NCI-H748 (cell line): ENCODE data around the gene GRPEL1.

Experiments
- DNase-seq: peaks from one replicate; lab custom pipeline; 2025; ENCODE audit not compliant: unreplicated experiment; lab: John Stamatoyannopoulos, UW

The GRPEL1 gene

DNA sequence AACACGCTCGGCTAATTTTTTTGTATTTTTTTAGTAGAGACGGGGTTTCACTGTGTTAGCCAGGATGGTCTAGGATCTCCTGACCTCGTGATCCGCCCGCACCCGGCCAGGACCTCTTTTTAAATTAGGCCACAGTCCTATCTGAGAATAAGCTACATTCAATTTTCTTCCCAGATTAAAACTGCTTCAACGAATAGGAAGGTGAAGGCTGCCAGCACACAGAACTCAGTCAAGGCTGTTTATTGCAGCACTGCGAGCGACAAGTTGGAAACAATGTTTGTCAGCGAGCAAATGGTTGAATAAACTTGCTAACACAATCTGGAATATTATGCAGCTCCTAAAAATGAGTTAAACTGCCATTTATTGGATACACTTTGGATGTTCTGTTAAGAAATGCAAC lies 1.9 kb downstream of the GRPEL1 start:
- DNase-seq: no peak

GRCh38 chr4:7063362-7063761 lies 4.5 kb downstream of the GRPEL1 start:
- no peak for DNase-seq

- no peak for DNase-seq
These were observed 5.0 kb downstream of the GRPEL1 start for GRCh38 chr4:7062816-7063215.

DNA sequence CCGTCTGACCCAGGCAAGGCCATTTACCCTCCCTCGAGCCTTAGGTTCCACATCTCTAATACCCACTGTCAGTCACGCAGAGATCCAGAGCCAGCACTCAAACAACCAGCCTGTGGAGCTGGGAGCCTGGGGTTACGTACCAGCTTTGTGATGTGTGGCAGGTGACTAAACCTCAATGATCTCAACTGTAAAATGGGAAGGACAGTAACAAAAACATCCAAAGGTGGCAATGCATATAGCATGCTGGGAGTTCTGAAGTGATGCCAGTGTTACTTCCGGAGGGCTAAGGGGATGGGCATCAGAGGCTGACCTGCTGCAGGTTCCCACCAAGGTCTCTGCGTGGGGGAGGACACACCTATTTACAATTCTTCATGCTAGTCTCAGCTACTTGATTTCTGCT lies 6.0 kb downstream of the GRPEL1 start:
- DNase-seq: no peak

- DNase-seq: no peak
These were observed 7.3 kb downstream of the GRPEL1 start for GRCh38 chr4:7060346-7061150.

GRCh38 chr4:7059662-7060061 lies 8.2 kb downstream of the GRPEL1 start:
- no peak for DNase-seq

GRCh38 chr4:7058792-7059191 lies 9.1 kb downstream of the GRPEL1 start:
- no peak for DNase-seq

- no peak for DNase-seq
These were observed 11.9 kb downstream of the GRPEL1 start for GRCh38 chr4:7055990-7056325.

DNA sequence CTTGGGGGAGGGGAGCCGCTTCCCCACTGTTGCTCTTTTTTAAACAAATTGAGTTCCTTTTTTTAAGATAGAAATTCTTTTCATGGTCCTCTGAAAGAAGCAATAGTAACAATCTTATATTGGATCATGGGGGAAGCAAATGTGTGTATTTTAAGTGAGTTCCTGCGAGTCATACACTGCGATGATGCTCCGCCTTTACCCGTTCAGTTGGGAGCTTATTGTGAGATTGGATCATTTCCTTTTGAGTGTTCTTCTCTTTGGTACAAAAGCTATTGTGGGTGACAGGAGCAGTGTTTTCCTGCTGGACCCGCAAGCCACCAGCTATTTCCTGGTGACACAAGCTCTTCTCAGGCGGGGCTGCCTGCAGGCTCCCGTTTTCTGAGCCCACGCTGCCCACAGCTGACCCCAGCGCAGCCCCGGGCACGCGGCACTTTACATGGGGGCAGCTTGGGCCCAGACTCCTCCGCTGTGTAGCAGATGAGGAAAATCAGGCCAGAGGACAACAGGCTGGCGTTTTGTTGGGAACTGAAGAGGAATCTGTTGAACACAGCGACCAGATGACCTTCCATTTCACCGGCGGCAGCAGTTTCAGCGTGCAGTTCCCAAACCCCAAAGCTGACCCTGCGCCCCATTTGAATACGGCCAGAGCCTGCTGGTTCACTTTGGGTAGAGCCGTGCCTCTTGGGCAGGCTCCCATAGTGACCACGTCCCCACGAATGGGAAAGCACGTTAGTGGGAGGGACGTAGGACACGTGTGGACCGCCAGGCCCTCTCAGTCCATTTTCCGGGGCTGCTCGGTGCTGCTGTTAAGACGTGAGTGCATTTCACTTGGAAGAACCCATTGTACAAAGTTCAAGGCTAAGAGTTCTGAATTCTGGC lies 12.5 kb downstream of the GRPEL1 start:
- DNase-seq: no peak

DNA sequence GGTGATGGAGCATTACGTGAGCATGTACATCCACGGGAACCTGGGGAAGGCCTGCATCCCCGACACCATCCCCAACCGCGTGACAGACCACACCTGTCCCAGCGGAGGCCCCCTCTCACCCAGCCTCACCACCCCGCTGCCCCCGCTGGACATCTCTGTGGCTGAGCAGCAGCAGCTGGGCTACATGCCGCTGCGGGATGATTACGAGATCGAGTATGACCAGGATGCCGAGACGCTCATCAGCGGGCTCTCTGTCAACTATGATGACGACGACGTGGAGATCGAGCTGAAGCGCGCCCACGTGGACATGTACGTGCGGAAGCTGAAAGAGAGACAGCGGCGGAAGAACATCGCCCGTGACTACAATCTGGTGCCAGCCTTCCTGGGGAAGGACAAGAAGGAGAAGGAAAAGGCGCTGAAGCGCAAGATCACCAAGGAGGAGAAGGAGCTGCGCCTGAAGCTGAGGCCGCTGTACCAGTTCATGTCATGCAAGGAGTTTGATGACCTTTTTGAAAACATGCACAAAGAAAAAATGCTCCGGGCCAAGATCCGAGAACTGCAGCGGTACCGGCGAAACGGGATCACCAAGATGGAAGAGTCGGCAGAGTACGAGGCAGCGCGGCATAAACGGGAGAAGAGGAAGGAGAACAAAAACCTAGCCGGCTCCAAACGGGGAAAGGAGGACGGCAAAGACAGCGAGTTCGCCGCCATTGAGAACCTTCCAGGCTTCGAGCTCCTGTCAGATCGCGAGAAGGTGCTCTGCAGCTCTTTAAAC lies 13.6 kb downstream of the GRPEL1 start:
- DNase-seq: no peak

DNA sequence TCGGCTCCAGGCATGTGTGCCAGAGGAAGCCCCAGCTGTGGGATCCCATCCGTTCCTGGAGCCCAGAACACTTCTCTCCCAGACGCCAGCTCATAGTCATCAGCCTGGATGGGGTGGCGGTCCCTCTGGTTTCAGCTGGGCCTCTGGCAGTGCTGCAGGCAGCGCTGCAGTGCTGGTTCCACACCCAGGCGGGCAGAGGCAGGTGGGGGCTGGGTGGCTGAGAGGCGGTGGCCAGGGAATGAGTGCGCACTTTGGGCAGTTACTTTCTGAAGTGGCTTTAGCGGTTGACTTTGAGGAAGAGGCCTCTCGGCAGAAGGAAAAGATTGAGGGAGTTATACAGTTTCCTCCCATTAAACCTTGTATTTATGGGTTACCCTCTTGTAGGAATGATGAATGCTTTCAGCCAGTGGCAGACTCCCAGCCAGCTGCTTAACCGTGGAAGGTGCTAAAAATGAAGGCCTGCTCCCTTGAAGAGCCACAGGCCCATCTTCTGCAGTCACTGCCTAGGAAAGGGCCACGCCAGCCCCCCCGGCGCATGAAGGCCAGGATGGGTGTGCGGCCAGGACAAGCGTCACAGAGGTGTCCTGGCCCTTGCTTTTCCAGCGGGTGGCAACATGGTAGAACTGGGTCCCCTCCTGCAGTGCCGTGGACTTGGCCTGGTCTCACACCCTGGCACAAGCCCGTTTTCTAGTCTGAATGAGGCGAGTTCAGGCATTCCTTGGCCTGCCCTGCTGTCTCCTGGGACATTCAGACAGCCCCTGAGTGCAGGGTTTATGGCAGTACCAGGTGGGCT lies 14.7 kb downstream of the GRPEL1 start:
- no peak for DNase-seq

DNA sequence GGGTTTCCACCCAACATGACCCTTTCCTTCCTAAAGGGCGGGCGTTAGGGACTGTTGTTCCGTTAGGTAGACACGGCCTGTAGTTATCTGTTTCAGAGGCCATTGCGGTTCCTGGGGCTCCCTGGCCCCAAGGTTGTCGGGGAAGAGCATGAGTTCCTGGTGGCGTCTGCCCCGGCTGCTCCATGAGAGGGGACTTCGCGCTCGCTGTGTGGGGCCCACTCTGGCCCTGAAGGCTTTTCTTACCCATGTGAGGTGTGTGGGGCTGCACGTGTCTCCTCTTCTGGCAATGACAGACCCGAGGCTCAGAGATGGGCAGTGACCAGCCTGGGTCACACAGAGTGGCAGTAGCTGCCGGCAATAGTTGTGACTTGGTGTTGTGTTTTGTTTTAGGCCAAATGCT lies 15.6 kb downstream of the GRPEL1 start:
- no peak for DNase-seq

- no peak for DNase-seq
These were observed 16.0 kb downstream of the GRPEL1 start for GRCh38 chr4:7051905-7052304.

GRCh38 chr4:7051144-7051495 lies 16.7 kb downstream of the GRPEL1 start:
- DNase-seq: no peak

DNA sequence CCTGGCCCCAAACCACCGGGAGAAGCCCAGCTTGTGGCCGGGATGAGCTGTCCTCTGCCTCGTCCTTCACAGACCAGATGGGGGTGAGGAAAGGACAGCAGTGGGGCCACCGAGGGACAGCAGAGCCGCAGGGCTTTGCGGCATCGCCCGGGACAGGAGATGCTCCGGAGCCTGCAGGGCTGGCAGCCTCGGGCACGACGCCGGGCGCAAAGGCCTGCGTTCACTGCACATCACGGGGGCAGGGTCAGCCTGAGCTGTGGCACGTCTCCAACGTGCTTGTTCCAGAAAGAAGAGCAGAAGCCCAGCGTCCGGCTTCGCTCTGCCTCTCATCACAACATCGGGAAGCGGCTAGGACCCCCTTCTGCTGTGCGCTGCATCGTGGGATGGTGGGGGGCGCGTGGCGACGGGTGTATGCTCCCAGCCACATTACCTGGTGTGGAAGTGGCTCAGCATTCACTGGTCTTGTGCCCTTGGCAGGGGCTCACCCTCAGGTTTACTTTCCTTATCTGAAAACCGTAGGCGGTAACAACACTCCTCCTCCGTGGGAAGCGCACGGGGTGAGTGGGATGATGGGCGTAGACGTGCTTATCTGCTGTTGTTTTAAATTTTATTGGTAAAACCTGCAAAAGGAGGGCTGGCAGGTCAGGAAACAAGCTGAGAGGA lies 17.3 kb downstream of the GRPEL1 start:
- no peak for DNase-seq

- DNase-seq: no peak
These were observed 18.1 kb downstream of the GRPEL1 start for GRCh38 chr4:7049739-7050138.

GRCh38 chr4:7049295-7049694 lies 18.6 kb downstream of the GRPEL1 start:
- DNase-seq: no peak

DNA sequence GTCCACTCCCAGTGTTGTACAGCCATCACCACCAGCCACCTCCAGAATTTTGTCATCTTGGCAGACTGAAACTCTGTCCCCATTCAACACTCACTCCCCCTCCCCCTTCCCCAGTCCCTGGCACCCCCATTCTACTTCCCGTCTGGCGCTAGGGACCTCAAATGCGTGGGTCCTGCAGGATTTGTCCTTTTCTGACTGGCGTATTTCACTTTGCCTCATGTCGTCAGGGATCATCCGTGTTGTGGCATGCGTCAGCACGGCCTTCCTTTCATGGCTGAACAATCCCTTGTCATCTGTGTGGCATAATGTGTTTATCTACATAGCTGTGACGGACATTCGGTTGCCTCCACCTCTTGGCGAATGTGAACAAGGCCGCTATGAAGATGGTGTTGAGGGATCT lies 19.2 kb downstream of the GRPEL1 start:
- no peak for DNase-seq

DNA sequence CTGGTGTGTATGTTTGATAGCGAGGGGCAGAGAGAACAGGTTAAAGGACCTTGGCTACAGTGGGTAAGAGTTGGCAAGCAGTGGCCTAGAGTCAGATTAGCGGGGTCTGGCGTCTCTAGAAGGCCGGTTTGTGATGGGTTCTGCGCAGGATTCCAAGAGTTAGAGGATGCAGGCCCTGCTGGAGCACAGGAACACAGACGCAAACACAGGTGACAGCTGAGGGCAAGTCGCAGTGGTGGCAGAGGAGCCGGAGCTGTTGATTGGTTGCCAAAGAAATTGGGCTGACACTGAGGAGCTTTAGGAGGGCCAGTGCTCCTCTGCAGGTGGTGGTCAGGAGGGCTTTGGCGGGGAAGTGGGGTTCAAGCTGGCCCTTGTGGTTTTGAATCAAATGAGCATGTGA lies 20.9 kb downstream of the GRPEL1 start:
- no peak for DNase-seq
